Neutrophil (primary cell): ENCODE measurements around the gene CD99L2.

Source experiments
- H3K27ac ChIP-seq: fragments of 200-600 bp; sonication (generic); 2 replicates; pipeline ENCODE4 v1.5.1; 2016; ENCODE audit warnings: mild to moderate bottlenecking, moderate library complexity
- H3K27me3 ChIP-seq: fragments of 200-600 bp; sonication (generic); 2 replicates; pipeline ENCODE4 v1.6.0; 2016; ENCODE audit warnings: mild to moderate bottlenecking
- H3K36me3 ChIP-seq: fragments of 200-600 bp; sonication (generic); 2 replicates; pipeline ENCODE4 v1.5.1; 2017
- H3K4me1 ChIP-seq, 2 experiments: fragments of 200-600 bp in 1 of 2; sonication (generic) in 1 of 2; 1 replicate in 1 of 2; 2 replicates in 1 of 2; pipeline versions ENCODE4 v1.5.1 to v1.6.1; 2013 to 2016; ENCODE audit warnings: low read depth in 1 of 2, low read length in 1 of 2, mild to moderate bottlenecking in 1 of 2, moderate library complexity in 1 of 2; ENCODE audit not compliant: control insufficient read depth in 1 of 2, insufficient read depth in 1 of 2
- H3K4me3 ChIP-seq, 2 experiments: fragments of 200-600 bp in 1 of 2; sonication (generic) in 1 of 2; 1 replicate in 1 of 2; 2 replicates in 1 of 2; pipeline ENCODE4 v1.5.1; 2013 to 2016; ENCODE audit warnings: low read depth in 1 of 2, low read length in 1 of 2, mild to moderate bottlenecking in 1 of 2, moderate library complexity in 1 of 2
- H3K9me3 ChIP-seq: fragments of 200-600 bp; sonication (generic); 2 replicates; pipeline ENCODE4 v1.5.1; 2016
- TF ChIP-seq, protein P1 (sequence below): fragments of 200-600 bp; sonication (generic); IDR thresholded peaks from 2 replicates; pipeline ENCODE4 v1.5.1; 2016; ENCODE audit warnings: antibody characterized with exemption

The CD99L2 gene, protein sequence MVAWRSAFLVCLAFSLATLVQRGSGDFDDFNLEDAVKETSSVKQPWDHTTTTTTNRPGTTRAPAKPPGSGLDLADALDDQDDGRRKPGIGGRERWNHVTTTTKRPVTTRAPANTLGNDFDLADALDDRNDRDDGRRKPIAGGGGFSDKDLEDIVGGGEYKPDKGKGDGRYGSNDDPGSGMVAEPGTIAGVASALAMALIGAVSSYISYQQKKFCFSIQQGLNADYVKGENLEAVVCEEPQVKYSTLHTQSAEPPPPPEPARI

DNA sequence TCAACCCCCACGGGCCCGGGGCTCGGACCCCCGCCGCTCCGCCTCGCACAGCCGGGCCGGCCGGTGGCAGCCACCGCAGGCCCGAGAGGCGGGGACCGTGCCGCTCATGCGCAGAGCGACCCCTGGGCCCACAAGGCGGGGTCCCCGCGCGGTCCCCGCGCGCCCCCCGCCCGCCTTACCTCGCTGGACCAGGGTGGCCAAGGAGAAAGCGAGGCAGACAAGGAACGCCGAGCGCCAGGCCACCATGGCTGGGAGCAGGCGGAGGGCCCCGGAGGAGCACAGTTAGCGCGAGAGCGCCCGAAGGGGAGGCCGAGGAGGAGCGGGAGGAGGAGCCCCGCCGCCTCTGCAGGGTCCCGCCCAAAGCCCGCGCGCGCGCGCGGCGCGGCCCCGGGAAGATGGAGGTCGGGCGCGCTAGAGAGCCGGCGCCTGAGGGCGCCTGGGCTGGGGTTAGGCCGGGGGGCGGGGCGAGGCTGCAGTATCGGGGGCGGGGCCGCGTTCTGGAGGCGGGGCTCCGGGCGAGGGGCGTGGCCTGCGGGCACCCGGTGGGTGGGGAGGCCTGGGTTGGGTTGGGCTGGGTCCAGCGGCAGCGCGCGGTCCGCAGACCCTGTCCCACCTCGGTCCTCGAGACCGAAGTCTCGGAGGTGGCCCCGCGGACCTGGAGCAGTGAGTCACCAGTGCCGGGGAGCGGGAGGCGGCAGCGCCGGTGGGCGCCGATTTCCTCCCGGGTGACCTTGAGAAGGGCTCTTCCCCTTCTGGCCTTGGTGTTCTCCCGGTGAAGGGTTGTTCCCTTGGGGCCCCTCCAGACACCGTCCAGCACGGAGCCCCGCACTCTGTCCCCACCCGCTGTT lies at the start of gene CD99L2:
TSS of gene CD99L2 (minus strand) at position 326 of the 848 bp plus-strand sequence. CDS start at position 246, 80 bp downstream.
- Histone ChIP-seq H3K27ac (peak within 1 kb of the TSS; percentile 71), H3K27me3 (no peaks in the 10 kb centered on the region), H3K36me3 (no peaks in the 10 kb centered on the region), H3K4me3 (peak within 1 kb of the TSS; percentile 75 to 76), H3K4me1 (peaks cover 3 to 12% of the 10 kb centered on the region in 2 experiments), H3K9me3 (no peaks in the 10 kb centered on the region)
- TF ChIP-seq, protein P1, sequence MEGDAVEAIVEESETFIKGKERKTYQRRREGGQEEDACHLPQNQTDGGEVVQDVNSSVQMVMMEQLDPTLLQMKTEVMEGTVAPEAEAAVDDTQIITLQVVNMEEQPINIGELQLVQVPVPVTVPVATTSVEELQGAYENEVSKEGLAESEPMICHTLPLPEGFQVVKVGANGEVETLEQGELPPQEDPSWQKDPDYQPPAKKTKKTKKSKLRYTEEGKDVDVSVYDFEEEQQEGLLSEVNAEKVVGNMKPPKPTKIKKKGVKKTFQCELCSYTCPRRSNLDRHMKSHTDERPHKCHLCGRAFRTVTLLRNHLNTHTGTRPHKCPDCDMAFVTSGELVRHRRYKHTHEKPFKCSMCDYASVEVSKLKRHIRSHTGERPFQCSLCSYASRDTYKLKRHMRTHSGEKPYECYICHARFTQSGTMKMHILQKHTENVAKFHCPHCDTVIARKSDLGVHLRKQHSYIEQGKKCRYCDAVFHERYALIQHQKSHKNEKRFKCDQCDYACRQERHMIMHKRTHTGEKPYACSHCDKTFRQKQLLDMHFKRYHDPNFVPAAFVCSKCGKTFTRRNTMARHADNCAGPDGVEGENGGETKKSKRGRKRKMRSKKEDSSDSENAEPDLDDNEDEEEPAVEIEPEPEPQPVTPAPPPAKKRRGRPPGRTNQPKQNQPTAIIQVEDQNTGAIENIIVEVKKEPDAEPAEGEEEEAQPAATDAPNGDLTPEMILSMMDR: no peak

DNA sequence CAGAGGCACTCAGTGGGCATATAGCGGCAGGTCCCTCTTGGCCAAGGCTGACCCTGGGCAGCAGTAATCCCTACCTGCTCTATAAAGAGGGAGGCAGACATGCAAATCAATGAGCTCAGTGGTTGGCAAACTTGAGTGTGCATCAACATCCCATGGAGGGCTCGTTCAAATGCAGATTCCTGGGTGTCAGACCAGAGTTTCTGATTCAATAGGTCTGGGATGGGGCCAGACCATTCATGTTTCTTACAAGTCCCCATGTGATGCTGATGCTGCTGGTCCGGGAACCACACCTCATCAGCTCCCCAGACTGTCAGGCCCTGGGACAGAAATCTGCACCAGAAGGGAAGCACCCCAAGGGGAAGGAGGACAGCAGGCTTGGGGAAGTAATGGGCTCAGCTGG lies 45.8 kb upstream of the CD99L2 start:
- no peak overlapping the region for H3K4me3 ChIP-seq
- no peaks in the 10 kb centered on the region for H3K36me3 ChIP-seq
- no peak overlapping the region for H3K27ac ChIP-seq
- no peaks in the 10 kb centered on the region for H3K27me3 ChIP-seq
- TF ChIP-seq, protein P1: no peak
- no peaks in the 10 kb centered on the region for H3K4me1 ChIP-seq
- no peaks in the 10 kb centered on the region for H3K9me3 ChIP-seq

DNA sequence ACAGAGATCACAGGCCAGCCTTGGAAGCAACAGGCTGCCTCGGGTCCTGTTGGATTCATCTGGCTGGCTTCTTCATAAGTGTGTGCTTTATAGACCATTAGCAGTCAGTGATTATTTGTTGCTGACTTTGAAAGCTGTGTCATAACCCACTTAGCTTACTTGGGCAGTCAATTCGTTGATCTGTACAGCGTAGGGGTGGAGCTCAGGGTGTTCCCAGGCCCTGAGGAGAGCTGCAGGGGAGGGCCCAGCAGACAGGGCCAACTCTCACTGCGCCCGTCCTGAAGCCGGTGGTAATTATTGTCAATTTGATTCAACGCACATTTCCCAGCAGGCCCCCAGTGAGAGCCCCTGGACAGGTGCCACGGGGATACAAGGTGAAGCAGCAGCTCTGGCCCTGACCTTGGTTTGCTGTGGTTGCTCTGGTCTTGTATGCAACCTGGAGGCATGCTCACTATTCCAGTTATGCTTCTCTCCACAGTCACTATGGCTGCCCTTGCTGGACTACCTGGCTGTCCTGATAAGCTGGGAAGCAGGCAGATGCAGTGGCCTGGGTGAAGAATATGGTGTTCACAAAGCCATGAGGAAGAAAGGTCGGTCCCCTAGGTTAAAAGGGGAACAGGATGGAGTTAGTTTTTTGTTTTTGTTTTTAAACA lies 44.6 kb upstream of the CD99L2 start:
- H3K27me3 ChIP-seq: no peaks in the 10 kb centered on the region
- no peaks in the 10 kb centered on the region for H3K36me3 ChIP-seq
- no peaks in the 10 kb centered on the region for H3K9me3 ChIP-seq
- H3K4me1 ChIP-seq: no peaks in the 10 kb centered on the region
- TF ChIP-seq, protein P1: no peak
- H3K4me3 ChIP-seq: no peak overlapping the region
- H3K27ac ChIP-seq: no peak overlapping the region

DNA sequence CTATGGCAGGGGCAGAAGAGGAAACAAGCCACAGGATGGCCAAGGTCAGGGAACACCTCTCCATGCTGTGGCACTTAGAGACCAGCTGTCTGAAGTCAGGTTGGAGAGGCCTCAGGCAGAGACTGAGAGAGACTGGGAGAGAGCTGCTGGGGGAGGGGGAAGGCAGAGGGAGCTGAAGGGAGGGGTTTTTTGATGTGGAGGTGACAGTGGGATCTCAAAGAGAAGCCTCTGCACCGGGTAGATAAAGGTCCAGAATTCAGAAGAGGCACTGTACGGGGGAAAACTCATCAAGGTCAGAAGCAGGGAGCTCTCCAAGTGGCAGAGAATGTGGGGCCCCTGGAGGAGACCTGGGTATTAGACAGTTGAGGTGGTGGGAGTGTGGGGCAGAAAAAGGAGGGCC lies 43.1 kb upstream of the CD99L2 start:
- TF ChIP-seq, protein P1: no peak
- Histone ChIP-seq H3K36me3 (no peaks in the 10 kb centered on the region), H3K27me3 (no peaks in the 10 kb centered on the region), H3K27ac (no peak overlapping the region), H3K4me3 (no peak overlapping the region), H3K9me3 (no peaks in the 10 kb centered on the region), H3K4me1 (no peaks in the 10 kb centered on the region)

DNA sequence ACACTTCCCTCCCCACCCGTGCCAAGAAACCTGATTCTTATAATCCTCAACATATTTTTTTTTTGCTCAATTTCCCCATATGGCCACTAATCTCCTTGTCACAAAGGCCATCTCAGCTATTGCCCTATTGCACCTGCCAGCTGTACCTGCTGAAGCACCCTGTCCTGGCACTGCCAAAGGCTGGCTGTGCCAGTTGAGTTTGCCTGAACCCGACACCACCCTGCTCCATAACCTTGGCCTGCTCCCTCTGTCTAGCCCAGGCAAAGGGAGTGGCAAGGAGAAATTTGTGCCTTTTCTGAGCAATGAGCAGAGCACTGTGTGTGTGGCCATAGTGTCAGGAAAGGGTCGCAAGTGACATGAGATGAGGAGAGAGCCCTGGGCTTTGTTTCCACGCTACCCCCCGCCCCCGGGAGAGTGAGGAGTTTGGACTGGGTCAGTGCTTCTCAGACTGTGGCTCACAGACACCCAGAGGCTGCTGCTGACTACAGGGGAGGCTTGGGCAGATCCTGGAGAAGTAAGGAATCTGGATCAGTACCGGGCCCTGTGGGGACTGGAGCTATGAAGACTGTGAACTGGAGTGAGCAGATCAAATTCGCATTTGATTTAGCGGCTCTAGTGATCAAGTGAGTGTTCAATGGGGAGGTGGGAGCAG lies 42.5 kb upstream of the CD99L2 start:
- H3K27me3 ChIP-seq: no peaks in the 10 kb centered on the region
- H3K4me3 ChIP-seq: no peak overlapping the region
- H3K36me3 ChIP-seq: no peaks in the 10 kb centered on the region
- no peaks in the 10 kb centered on the region for H3K4me1 ChIP-seq
- no peaks in the 10 kb centered on the region for H3K9me3 ChIP-seq
- TF ChIP-seq, protein P1: no peak
- H3K27ac ChIP-seq: no peak overlapping the region
